Measurements from ENCODE around the gene FNDC3B.
"Not testable (repeated sequence)": the region's sequence is repeated elsewhere in the genome, so short reads cannot be mapped to it uniquely, and the experiment has no call there.

FNDC3B gene

DNA sequence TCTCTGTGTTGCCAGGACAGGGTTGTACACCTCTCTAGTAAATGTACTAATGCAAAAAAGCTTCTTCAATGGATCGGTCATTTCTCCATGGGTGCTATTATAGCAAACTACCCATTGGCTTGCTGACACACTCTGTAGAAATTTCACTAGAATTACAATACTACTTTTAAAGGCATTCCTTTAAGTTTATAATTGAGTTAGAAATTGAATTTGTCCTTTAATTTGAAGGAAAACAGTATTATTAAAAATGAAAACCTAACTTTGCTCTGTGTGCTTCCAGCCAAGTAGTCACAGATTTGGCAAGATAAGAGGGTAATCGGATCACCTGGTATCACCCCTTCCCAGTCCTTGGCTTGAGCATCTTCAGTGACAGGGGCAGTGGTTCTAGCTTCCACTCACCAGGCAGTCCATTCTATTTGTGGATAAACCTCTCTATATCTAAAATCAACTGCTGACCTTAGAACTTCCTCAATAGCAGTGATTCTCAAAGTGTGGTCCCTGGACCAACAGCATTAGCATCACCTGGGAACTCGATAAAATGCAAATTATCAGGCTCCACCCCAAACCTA lies 315.6 kb downstream of the FNDC3B start:
- no peak for DNase-seq (ENCODE audit: low read depth in 4 of 4, low spot score in 1 of 4)

GRCh38 chr3:172355836-172356235 lies 316.5 kb downstream of the FNDC3B start:
- no peak for DNase-seq (ENCODE audit: low read depth in 4 of 4, low spot score in 1 of 4)

- DNase-seq (ENCODE audit: low read depth in 4 of 4, low spot score in 1 of 4) = no peak
These were observed 317.0 kb downstream of the FNDC3B start for GRCh38 chr3:172356427-172356826.

DNA sequence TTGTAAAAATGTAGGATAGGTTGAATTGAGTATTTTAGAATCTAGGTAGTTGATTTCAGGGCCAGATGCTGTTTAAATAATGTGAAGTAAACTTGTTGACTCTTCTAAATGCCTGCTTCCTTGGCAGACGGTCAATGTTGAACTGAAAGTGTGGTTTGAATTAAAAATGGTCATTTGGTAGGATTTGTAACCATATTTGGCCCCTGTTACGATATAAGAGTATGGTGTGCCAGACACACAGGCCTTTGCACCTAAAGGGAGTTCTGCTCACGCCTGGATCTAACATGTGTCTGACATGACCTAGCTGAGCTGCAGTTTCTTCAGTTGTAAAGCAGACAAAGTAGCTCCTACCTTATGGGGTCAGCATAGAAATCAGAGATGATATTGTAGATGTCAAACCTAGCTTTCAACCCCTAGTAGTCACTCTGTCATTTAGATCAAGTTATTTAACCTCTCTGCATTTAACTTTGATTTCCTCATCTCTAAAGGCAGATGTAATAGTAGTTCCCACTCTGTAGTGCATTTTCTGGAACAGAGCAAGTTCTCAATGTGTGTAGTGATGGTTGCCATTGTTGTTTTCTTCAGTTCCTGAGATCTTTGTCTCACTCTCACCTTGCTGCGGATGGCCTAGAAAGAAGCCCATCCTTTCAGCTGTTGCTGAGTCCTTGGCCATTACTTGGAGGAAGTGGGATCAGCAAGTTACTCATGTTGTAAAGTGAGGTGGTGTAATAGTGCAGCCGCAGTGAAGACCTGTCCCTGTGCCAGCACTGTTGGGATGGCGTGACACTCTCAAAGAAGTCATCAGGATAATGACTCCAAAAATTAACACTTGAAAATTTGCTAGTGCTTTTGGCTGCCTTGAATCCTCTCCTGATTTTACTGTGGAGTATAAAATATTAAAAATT lies 318.7 kb downstream of the FNDC3B start:
- DNase-seq (ENCODE audit: low read depth in 4 of 4, low spot score in 1 of 4) = no peak

- no peak for DNase-seq (ENCODE audit: low read depth in 4 of 4, low spot score in 1 of 4)
These were observed 319.9 kb downstream of the FNDC3B start for GRCh38 chr3:172359231-172359630.

DNA sequence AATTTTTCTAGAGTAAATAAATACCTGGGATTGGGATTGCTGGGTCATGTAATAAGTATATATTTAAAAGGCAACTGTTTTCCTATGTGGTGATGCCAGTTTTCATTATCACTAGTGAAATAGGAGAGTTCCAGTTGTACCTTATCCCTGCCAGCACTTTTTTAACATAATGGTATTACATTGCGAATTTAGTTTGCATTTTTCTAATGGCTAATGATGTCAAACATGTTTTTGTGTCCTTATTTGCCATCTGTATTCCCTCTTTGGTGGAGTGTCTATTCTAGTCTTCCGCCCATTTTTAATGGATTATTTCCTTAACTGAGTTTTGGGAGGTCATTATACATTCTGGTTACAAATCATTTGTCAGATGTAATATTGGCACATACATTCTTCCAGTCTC lies 320.6 kb downstream of the FNDC3B start:
- DNase-seq (ENCODE audit: low read depth in 4 of 4, low spot score in 1 of 4) = no peak

DNA sequence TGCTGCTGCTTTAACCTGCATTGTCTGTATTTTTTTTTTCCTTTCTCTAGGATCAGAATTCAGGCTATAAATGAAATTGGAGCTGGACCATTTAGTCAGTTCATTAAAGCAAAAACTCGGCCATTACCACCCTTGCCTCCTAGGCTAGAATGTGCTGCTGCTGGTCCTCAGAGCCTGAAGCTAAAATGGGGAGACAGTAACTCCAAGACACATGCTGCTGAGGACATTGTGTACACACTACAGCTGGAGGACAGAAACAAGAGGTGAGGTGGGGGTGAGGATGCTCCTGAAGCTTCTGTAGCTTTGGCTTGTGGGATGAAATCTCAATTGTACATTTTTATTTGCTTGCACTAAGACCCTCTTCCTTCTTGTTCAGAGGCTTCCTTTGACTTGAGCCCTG lies 323.2 kb downstream of the FNDC3B start:
- no peak for DNase-seq (ENCODE audit: low read depth in 4 of 4, low spot score in 1 of 4)

DNA sequence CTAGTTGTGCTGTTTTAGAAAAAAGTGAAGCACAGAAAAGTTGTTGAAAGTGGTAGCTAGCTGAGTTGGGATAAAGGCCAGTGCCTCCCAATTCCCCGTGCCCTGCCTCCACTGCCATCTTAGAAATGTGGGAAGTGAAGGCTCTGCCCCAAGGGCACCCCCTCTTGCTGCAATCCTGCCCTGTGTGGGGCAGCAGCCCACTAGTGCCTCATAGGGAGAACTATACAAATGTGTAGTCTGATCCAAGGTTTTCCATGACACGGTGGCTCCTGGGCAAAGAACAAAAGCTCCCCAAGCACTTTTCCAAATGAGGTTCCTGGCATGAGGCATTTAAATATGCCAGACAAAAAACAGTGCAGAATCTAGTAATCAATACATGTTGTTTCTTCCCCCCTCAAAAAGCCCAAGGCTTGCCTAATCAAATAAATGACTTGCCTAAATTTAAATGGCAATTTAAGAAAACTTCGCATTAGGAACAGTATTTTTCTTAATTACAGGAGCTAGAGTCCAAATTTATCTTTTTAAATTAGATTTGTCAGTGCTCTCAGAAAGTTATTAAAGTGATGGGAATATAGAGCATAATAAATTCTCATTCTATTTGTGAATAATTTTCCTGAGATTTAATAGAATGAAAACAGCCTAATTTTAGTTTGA lies 325.1 kb downstream of the FNDC3B start:
- no peak for DNase-seq (ENCODE audit: low read depth in 4 of 4, low spot score in 1 of 4)

DNA sequence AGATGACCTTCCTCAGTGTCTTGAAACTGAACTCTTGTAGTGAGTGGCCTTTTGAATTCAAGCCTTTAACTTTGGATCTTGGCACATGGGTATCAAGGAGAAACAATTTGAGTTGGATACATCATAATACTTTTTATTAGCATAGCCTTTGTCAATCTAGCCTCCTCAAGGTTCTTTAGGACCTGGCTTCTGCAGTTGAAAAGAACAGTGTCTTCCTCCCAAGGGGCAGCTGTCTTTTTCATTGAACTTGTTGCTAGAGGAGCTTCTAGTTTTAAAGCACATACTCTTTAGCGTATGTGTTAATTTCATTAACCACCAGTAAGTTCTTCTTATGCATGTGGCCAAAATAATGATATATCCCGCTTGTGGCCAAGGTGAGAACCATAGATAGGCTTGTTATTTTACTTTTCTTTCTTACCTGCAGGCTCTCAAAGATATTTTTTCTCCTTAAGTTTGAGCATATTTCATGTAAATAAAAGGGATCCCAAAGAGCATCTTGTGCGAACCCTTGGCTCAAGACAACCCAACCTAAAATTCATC lies 325.7 kb downstream of the FNDC3B start:
- DNase-seq (ENCODE audit: low read depth in 4 of 4, low spot score in 1 of 4) = no peak

GRCh38 chr3:172367205-172368105 lies 328.1 kb downstream of the FNDC3B start:
- DNase-seq (ENCODE audit: low read depth in 4 of 4, low spot score in 1 of 4) = no peak

DNA sequence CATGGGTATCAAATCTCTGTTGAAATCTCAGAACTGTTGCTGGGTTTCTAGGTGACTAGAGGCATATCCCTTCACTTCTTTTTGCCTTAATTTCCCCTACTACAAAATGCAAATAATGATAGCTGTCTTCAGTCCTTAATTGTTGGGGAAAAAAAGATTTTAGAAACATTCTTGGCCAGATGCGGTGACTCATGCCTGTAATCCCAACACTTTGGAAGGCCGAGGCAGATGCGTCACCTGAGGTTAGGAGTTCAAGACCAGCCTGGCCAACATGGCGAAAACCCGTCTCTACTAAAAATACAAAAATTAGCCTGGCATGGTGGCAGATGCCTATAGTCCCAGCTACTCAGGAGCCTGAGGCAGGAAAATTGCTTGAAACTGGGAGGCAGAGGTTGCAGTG lies 329.2 kb downstream of the FNDC3B start:
- not testable (repeated sequence) for DNase-seq (ENCODE audit: low read depth in 4 of 4, low spot score in 1 of 4)

GRCh38 chr3:172369590-172370259 lies 330.3 kb downstream of the FNDC3B start:
- no peak for DNase-seq (ENCODE audit: low read depth in 4 of 4, low spot score in 1 of 4)

DNA sequence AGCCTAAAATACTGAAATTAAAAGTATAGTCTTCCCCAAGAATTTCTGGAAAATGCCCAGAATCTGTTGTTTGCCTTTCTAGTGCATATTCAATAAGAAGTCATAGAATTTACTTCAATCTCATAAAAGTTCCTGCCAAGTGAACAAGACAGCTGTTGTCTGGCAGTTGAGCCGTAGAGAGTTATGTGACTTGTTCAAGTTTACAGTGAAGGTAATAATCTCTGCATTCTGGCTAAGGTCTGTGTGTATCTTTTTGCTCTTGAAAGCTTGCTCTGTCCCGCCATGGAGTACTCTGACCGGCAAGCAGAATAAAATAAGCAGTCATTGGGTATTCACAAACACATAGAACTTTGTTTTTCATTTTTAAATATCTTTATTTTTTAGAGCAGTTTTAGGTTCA lies 331.0 kb downstream of the FNDC3B start:
- no peak for DNase-seq (ENCODE audit: low read depth in 4 of 4, low spot score in 1 of 4)

DNA sequence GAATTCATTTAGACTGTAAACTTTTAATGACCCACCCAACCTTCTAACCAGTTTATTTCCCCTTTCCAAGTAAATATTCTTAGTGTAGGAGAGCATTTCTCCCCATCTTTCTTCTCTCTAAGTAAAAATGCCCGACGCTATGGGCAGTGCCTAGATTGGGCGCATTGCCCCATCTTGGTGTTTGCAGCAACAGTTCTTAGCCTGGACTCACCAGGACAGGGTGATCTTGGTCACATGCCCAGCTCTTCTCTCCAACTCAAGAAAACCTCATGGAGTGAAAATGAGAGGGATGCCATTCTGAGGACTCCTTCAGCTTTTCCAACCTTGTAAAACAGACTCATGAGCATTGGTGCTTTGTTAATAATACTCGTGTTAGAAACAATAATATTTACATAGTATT lies 332.2 kb downstream of the FNDC3B start:
- no peak for DNase-seq (ENCODE audit: low read depth in 4 of 4, low spot score in 1 of 4)

GRCh38 chr3:172372895-172373294 lies 333.5 kb downstream of the FNDC3B start:
- DNase-seq (ENCODE audit: low read depth in 4 of 4, low spot score in 1 of 4) = no peak

DNA sequence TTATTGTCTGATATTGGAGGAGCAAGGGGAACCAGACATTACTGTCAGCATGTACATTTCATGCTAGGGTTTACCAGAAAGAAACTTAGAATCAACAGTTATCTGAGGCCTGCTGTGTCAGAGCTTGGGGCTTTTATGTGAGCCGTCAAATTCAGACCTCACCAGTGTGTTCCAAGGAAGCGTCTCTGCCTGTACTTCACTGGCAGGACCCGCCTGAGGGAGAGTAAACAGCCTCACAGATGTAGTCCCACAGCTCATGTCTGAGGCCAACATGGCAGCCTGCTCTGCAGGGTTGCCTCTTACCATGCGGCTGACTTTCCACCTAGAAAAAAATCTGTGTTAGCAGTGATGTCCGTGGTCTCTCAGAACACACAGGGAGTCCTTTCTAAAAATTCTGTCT lies 334.5 kb downstream of the FNDC3B start:
- DNase-seq (ENCODE audit: low read depth in 4 of 4, low spot score in 1 of 4) = no peak

- no peak for DNase-seq (ENCODE audit: low read depth in 4 of 4, low spot score in 1 of 4)
These were observed 335.9 kb downstream of the FNDC3B start for GRCh38 chr3:172375206-172375850.

GRCh38 chr3:172376402-172376801 lies 337.0 kb downstream of the FNDC3B start:
- DNase-seq (ENCODE audit: low read depth in 4 of 4, low spot score in 1 of 4) = no peak

DNA sequence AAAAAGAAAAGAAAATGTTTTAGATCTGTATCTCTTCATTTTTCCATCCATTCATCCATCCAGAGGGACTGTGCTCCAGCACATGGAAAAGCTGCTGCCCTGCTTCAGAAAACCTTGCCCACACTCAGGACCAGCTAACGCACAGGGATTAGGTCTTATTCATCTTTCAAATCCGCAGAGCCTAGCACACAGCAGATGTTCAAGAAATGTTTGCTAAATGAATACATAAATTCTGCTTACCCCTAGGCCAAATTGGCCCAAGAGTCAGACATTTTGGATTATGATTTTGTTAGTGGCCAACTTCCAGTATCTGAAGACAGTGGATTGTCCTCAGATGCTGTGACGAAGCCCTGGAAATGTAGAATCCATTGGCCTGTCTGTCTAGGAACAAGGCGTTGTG lies 337.5 kb downstream of the FNDC3B start:
- no peak for DNase-seq (ENCODE audit: low read depth in 4 of 4, low spot score in 1 of 4)

GRCh38 chr3:172378439-172378838 lies 339.1 kb downstream of the FNDC3B start:
- no peak for DNase-seq (ENCODE audit: low read depth in 4 of 4, low spot score in 1 of 4)
